ENCODE measurements around the gene SHB. TPM values are rescaled to one million over a fixed set of nuclear protein-coding genes. Genes with fewer than 3 reads are reported as not detected.

Gene SHB
- polyA plus RNA-seq, 4 donors: 8.9 to 22.2 (median 14.0) TPM

GRCh38 chr9:38037981-38038306, 31.1 kb downstream of the SHB start:
- FAIRE-seq: no peak
- Histone ChIP-seq H3K27me3 (ENCODE audit: control insufficient read depth in 3 of 3, insufficient read depth in 3 of 3, low read length in 3 of 3) (no peaks in the 10 kb centered on the region), H3K9me3 (ENCODE audit: control insufficient read depth in 2 of 2, insufficient read depth in 1 of 2, low read depth in 1 of 2, low read length in 1 of 2) (no peaks in the 10 kb centered on the region), H3K27ac (ENCODE audit: low read depth in 1 of 3, low read length in 2 of 3) (no peak overlapping the region), H3K36me3 (ENCODE audit: control insufficient read depth in 3 of 3, insufficient read depth in 2 of 3, low read depth in 1 of 3, low read length in 3 of 3) (peaks cover 0 to 41% (median 0%) of the 10 kb centered on the region in 3 donors), H3K4me1 (ENCODE audit: control insufficient read depth in 3 of 3, insufficient read depth in 2 of 3, low read depth in 1 of 3, low read length in 2 of 3) (peaks cover 2 to 42% (median 9%) of the 10 kb centered on the region in 3 donors), H3K4me3 (ENCODE audit: low read depth in 1 of 3, low read length in 3 of 3) (no peak overlapping the region)
- DNase-seq: no peak
- WGBS, 3 donors: 84 to 90% (median 86%) methylated on average over 5 of the region's 5 CpGs

DNA sequence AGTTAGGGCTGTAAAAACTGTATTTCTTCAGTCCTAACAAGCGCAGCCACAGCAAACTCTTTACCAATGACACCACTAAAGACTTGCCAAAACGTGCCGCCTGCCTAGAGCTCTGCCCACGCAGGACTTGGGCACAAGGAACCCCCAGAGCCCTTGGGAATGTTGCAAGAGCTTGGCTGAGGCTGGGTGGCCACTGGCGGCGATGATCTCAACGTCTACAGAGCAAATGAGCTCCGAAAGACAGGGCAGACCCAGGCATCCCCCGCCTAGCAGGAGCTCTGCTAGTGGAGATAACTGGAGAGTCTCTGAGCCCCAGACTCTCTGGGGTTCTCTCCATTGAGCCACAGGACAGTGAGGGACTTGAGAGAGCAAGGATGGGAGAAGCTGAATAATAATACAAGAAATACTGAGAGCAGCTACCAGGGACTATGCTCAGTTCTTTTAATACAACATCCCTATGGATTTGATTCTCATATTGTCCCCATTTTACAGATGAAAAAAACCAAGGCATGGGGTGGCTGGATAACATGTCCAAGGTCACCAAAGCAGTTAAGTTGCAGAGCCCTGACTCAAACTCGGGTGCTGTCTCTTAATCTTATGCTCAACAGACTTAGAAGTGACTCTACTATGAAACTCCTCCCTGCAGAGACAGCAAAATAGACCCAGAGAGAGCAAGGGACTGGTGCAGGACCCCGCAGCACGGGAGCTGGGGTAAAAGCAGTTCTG, 32.5 kb downstream of the SHB start:
- FAIRE-seq: no peak

GRCh38 chr9:38035873-38036272, 33.2 kb downstream of the SHB start:
- peaks cover 2 to 61% (median 9%) of the 10 kb centered on the region in 3 donors for H3K4me1 ChIP-seq (ENCODE audit: control insufficient read depth in 3 of 3, insufficient read depth in 2 of 3, low read depth in 1 of 3, low read length in 2 of 3)
- H3K27ac ChIP-seq (ENCODE audit: low read depth in 1 of 3, low read length in 2 of 3): no peak overlapping the region

More for the DNA sequence above, 32.5 kb downstream of the SHB start:
- no peak for DNase-seq
- no peak overlapping the region for H3K27ac ChIP-seq (ENCODE audit: low read depth in 1 of 3, low read length in 2 of 3)
- no peaks in the 10 kb centered on the region for H3K9me3 ChIP-seq (ENCODE audit: control insufficient read depth in 2 of 2, insufficient read depth in 1 of 2, low read depth in 1 of 2, low read length in 1 of 2)
- no peak overlapping the region for H3K4me3 ChIP-seq (ENCODE audit: low read depth in 1 of 3, low read length in 3 of 3)
- H3K36me3 ChIP-seq (ENCODE audit: control insufficient read depth in 3 of 3, insufficient read depth in 2 of 3, low read depth in 1 of 3, low read length in 3 of 3): peaks cover 0 to 31% (median 0%) of the 10 kb centered on the region in 3 donors
- no peaks in the 10 kb centered on the region for H3K27me3 ChIP-seq (ENCODE audit: control insufficient read depth in 3 of 3, insufficient read depth in 3 of 3, low read length in 3 of 3)
- H3K4me1 ChIP-seq (ENCODE audit: control insufficient read depth in 3 of 3, insufficient read depth in 2 of 3, low read depth in 1 of 3, low read length in 2 of 3): peaks cover 2 to 55% (median 9%) of the 10 kb centered on the region in 3 donors
- WGBS, 3 donors: 80 to 86% (median 85%) methylated on average over 12 of the region's 12 CpGs

GRCh38 chr9:38033941-38034340, 35.1 kb downstream of the SHB start:
- no peaks in the 10 kb centered on the region for H3K9me3 ChIP-seq (ENCODE audit: control insufficient read depth in 2 of 2, insufficient read depth in 1 of 2, low read depth in 1 of 2, low read length in 1 of 2)
- peaks cover 0 to 21% (median 0%) of the 10 kb centered on the region in 3 donors for H3K36me3 ChIP-seq (ENCODE audit: control insufficient read depth in 3 of 3, insufficient read depth in 2 of 3, low read depth in 1 of 3, low read length in 3 of 3)
- H3K4me1 ChIP-seq (ENCODE audit: control insufficient read depth in 3 of 3, insufficient read depth in 2 of 3, low read depth in 1 of 3, low read length in 2 of 3): peaks cover 4 to 66% (median 6%) of the 10 kb centered on the region in 3 donors
- peak overlapping the region in 2 of 3 donors; percentile 72 to 96 for H3K27ac ChIP-seq (ENCODE audit: low read depth in 1 of 3, low read length in 2 of 3)
- no peak for FAIRE-seq
- H3K4me3 ChIP-seq (ENCODE audit: low read depth in 1 of 3, low read length in 3 of 3): no peak overlapping the region
- 22 to 67% (median 51%) methylated on average over 8 of the region's 8 CpGs for WGBS, 3 donors
- no peaks in the 10 kb centered on the region for H3K27me3 ChIP-seq (ENCODE audit: control insufficient read depth in 3 of 3, insufficient read depth in 3 of 3, low read length in 3 of 3)
- peak; percentile 71 to 73 for DNase-seq

More at GRCh38 chr9:38035873-38036272, 33.2 kb downstream of the SHB start:
- H3K4me3 ChIP-seq (ENCODE audit: low read depth in 1 of 3, low read length in 3 of 3): no peak overlapping the region
- no peaks in the 10 kb centered on the region for H3K9me3 ChIP-seq (ENCODE audit: control insufficient read depth in 2 of 2, insufficient read depth in 1 of 2, low read depth in 1 of 2, low read length in 1 of 2)
- peaks cover 0 to 26% (median 0%) of the 10 kb centered on the region in 3 donors for H3K36me3 ChIP-seq (ENCODE audit: control insufficient read depth in 3 of 3, insufficient read depth in 2 of 3, low read depth in 1 of 3, low read length in 3 of 3)
- FAIRE-seq (no peak), DNase-seq (no peak)
- WGBS, 3 donors: 82 to 87% (median 84%) methylated on average over 8 of the region's 8 CpGs
- no peaks in the 10 kb centered on the region for H3K27me3 ChIP-seq (ENCODE audit: control insufficient read depth in 3 of 3, insufficient read depth in 3 of 3, low read length in 3 of 3)

GRCh38 chr9:38032266-38033110, 36.5 kb downstream of the SHB start:
- Histone ChIP-seq H3K9me3 (ENCODE audit: control insufficient read depth in 2 of 2, insufficient read depth in 1 of 2, low read depth in 1 of 2, low read length in 1 of 2) (no peaks in the 10 kb centered on the region), H3K27me3 (ENCODE audit: control insufficient read depth in 3 of 3, insufficient read depth in 3 of 3, low read length in 3 of 3) (no peaks in the 10 kb centered on the region), H3K36me3 (ENCODE audit: control insufficient read depth in 3 of 3, insufficient read depth in 2 of 3, low read depth in 1 of 3, low read length in 3 of 3) (peaks cover 0 to 26% (median 0%) of the 10 kb centered on the region in 3 donors), H3K4me1 (ENCODE audit: control insufficient read depth in 3 of 3, insufficient read depth in 2 of 3, low read depth in 1 of 3, low read length in 2 of 3) (peaks cover 4 to 58% (median 6%) of the 10 kb centered on the region in 3 donors), H3K27ac (ENCODE audit: low read depth in 1 of 3, low read length in 2 of 3) (peak overlapping the region; percentile 75 to 96 (median 92)), H3K4me3 (ENCODE audit: low read depth in 1 of 3, low read length in 3 of 3) (peak overlapping the region in 1 of 3 donors; percentile 5)
- WGBS, 3 donors: 9 to 54% (median 26%) methylated on average over 13 of the region's 13 CpGs
- DNase-seq (peak; percentile 94 to 98), FAIRE-seq (no peak)

DNA sequence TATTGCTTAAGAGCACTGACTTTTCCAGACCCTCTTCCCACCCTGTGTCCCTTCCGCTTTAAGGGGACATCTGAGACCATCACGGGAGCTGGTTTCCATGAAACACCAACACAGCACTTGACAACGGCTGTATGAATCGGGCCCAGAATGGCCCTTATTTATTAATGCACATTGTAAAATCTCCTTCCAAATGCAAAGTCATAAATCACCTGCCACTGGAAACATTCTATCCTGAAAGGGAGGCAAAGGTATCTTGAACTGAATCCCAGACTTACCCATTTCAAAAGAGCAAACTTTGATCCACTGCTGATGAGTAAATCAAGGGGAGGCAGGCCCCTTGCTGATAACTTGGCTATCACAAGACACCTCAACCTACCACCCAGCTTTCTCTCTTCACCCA, 37.4 kb downstream of the SHB start:
- 14 to 54% (median 41%) methylated on average over 4 of the region's 4 CpGs for WGBS, 3 donors
- H3K4me1 ChIP-seq (ENCODE audit: control insufficient read depth in 3 of 3, insufficient read depth in 2 of 3, low read depth in 1 of 3, low read length in 2 of 3): peaks cover 4 to 66% (median 6%) of the 10 kb centered on the region in 3 donors
- FAIRE-seq (no peak), DNase-seq (peak; percentile 85 to 89)
- H3K4me3 ChIP-seq (ENCODE audit: low read depth in 1 of 3, low read length in 3 of 3): no peak overlapping the region
- no peaks in the 10 kb centered on the region for H3K27me3 ChIP-seq (ENCODE audit: control insufficient read depth in 3 of 3, insufficient read depth in 3 of 3, low read length in 3 of 3)
- peaks cover 0 to 27% (median 0%) of the 10 kb centered on the region in 3 donors for H3K36me3 ChIP-seq (ENCODE audit: control insufficient read depth in 3 of 3, insufficient read depth in 2 of 3, low read depth in 1 of 3, low read length in 3 of 3)
- peak overlapping the region; percentile 75 to 96 (median 92) for H3K27ac ChIP-seq (ENCODE audit: low read depth in 1 of 3, low read length in 2 of 3)
- no peaks in the 10 kb centered on the region for H3K9me3 ChIP-seq (ENCODE audit: control insufficient read depth in 2 of 2, insufficient read depth in 1 of 2, low read depth in 1 of 2, low read length in 1 of 2)

DNA sequence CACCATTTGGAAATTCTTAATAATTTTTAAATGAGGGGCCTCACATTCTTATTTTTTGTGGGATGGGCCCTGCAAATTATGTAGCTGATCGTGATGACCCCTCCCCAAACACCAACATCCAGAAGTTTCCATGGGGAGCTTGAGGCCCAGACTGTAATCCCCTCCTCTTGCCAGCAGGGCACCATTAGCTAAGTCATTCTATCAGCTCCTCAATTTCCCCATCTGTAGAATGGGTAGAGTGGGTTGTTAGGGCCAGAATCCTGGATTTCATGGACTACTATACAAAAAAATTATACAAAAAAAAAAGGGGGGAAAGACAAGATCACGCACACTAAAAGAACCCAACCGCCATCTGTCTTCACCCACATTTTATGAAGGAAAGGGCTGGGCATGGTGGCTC, 38.4 kb downstream of the SHB start:
- H3K27me3 ChIP-seq (ENCODE audit: control insufficient read depth in 3 of 3, insufficient read depth in 3 of 3, low read length in 3 of 3): no peaks in the 10 kb centered on the region
- peak overlapping the region in 1 of 3 donors; percentile 96 for H3K27ac ChIP-seq (ENCODE audit: low read depth in 1 of 3, low read length in 2 of 3)
- H3K9me3 ChIP-seq (ENCODE audit: control insufficient read depth in 2 of 2, insufficient read depth in 1 of 2, low read depth in 1 of 2, low read length in 1 of 2): no peaks in the 10 kb centered on the region
- 90 to 93% (median 91%) methylated on average over 3 of the region's 3 CpGs for WGBS, 3 donors
- DNase-seq (no peak), FAIRE-seq (no peak)
- H3K36me3 ChIP-seq (ENCODE audit: control insufficient read depth in 3 of 3, insufficient read depth in 2 of 3, low read depth in 1 of 3, low read length in 3 of 3): peaks cover 0 to 32% (median 0%) of the 10 kb centered on the region in 3 donors
- peaks cover 4 to 75% (median 4%) of the 10 kb centered on the region in 3 donors for H3K4me1 ChIP-seq (ENCODE audit: control insufficient read depth in 3 of 3, insufficient read depth in 2 of 3, low read depth in 1 of 3, low read length in 2 of 3)
- H3K4me3 ChIP-seq (ENCODE audit: low read depth in 1 of 3, low read length in 3 of 3): no peak overlapping the region

DNA sequence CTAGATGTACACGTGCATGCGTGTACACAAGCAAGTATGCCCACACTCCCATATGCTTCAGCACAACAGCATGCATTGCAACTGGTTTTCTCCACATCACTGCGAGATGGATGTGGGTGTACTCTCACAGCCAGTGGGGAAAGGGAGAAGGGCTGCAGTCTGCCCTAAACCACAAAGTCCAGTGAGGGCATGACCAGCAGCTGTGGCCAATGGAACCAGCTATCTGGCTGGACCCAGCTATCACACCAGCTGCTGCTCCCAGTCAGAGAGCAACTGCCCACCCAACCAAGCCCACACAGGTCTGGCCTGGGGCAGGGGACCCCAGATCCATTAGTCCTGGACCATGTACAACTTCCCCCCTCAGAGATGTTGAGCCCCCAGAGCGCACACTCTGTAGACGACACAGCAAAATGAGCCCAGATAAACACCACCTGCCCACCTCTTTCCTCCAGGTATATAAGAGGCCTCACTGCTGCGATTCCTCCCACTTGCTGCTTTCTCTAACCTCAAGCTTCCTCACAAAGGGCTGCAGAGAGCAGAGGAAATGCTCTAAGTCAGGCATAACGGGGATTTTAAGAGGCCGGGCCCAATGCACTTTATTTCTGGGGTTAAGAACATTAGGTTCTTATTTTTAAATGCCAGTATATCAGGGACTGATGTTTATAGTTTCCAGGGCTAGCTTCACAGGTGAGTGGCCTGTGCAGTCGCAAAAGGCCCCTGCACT, 39.0 kb downstream of the SHB start:
- Histone ChIP-seq H3K4me3 (ENCODE audit: low read depth in 1 of 3, low read length in 3 of 3) (no peak overlapping the region), H3K36me3 (ENCODE audit: control insufficient read depth in 3 of 3, insufficient read depth in 2 of 3, low read depth in 1 of 3, low read length in 3 of 3) (peaks cover 0 to 37% (median 0%) of the 10 kb centered on the region in 3 donors), H3K4me1 (ENCODE audit: control insufficient read depth in 3 of 3, insufficient read depth in 2 of 3, low read depth in 1 of 3, low read length in 2 of 3) (peaks cover 4 to 80% (median 4%) of the 10 kb centered on the region in 3 donors), H3K9me3 (ENCODE audit: control insufficient read depth in 2 of 2, insufficient read depth in 1 of 2, low read depth in 1 of 2, low read length in 1 of 2) (no peaks in the 10 kb centered on the region), H3K27me3 (ENCODE audit: control insufficient read depth in 3 of 3, insufficient read depth in 3 of 3, low read length in 3 of 3) (no peaks in the 10 kb centered on the region), H3K27ac (ENCODE audit: low read depth in 1 of 3, low read length in 2 of 3) (peak overlapping the region in 1 of 3 donors; percentile 96)
- FAIRE-seq (no peak), DNase-seq (no peak)
- WGBS, 3 donors: 79 to 86% (median 84%) methylated on average over 9 of the region's 9 CpGs
